Measurements from ENCODE around the gene OSBPL10.

The OSBPL10 gene

DNA sequence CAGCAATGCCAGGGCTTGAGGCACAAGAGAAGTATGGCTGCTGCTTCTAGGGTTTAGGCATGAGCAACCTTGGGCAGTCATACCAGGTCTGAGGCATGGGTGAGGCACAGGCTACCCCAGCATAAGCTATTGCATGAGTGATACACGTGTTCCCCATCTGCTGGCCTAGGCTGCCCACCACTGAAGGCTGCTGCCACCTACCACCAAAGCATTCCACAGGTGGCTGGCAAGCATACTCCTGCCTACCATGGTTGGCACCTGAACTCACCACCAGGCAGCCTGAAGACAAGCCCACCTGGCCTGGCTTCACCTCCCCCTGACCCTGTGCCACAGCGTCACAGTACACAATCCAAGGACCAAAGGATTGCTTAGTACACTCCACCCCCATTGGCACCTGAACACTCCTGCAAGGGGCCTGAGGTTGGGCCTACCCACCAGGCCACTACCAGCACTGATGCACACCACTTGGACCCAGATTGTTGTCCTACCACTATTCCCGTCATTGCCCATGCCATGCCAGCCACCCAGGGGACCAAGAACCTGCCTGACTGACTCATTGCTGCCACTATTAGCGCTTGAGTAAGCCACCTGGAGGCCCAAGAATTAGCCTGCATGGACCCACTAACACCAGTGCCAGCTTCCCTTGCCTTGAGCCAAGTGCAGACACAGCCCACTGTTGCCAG lies 332.6 kb downstream of the OSBPL10 start:
- DNase-seq = no peak

- DNase-seq = no peak
Observed at GRCh38 chr3:31645256-31645655, 335.8 kb downstream of the OSBPL10 start.

DNA sequence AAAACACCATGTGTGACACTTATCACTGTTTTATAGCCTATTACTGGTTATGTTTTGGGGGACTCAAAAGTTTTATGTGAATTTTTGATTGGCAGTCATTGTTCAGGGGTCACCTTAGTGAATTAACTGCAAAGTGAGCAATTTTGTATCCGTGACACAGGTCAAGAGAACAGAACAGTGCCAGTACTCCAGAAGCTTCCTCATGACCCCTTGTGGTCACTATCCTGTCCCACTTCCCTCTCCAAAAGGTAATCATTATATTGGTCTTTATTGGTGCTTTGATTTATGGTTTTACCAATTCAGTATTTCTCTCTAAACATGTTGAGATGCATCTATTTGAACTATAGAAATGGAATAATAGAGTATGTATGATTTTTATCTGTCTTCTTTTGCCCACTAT lies 341.2 kb downstream of the OSBPL10 start:
- no peak for DNase-seq

GRCh38 chr3:31636694-31637442 lies 344.2 kb downstream of the OSBPL10 start:
- DNase-seq = no peak

- DNase-seq = no peak
Observed at GRCh38 chr3:31636049-31636448, 345.0 kb downstream of the OSBPL10 start.

- DNase-seq = no peak
Observed at GRCh38 chr3:31635545-31635944, 345.5 kb downstream of the OSBPL10 start.

DNA sequence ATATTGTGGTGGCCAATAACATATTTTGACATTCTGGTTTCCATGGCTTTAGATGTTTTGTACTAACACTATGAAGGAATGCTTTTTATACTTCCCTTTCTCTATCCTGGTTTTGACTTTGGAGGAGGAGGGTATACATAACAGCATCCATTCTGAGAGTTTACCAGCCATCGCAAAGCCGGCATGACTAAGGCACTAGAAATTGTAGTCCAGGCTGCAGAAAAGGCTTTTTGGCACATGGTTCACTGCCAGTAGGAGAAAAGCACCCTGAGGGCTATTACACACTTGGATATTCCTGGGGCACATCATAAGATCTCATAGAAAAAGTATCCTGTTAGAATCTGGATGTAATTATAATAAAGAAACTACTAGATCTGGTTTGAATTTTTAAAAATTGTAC lies 346.6 kb downstream of the OSBPL10 start:
- no peak for DNase-seq

GRCh38 chr3:31629054-31629453 lies 352.0 kb downstream of the OSBPL10 start:
- no peak for DNase-seq

- no peak for DNase-seq
Observed at GRCh38 chr3:31625358-31625757, 355.7 kb downstream of the OSBPL10 start.

DNA sequence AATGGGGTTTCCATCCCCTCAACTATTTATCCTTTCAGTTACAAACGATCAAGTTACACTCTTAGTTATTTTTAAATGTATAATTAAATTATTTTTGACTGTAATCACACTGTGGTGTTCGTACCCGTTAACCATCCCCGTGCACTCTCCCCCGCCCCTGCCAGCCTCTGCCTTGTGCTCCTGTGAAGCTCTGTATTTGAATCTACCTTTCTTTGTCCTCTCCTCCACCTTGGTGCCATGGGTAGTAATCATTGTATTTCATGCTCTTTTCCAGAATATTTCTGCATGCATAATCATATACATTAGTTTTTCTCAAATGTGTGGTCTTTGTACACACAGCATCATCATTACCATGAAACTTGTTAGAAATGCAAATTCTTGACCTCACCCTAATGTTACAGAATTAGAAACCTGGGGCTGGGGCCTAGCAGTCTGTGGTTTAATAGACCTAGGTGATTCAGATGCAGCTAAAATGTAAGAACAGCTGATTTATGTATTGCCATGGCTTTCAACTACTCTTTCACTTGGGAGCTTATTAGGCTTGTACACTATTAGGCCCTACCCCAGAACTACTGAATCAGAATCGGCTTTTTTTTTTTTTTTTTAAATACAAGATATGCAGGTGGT lies 356.9 kb downstream of the OSBPL10 start:
- DNase-seq = no peak

DNA sequence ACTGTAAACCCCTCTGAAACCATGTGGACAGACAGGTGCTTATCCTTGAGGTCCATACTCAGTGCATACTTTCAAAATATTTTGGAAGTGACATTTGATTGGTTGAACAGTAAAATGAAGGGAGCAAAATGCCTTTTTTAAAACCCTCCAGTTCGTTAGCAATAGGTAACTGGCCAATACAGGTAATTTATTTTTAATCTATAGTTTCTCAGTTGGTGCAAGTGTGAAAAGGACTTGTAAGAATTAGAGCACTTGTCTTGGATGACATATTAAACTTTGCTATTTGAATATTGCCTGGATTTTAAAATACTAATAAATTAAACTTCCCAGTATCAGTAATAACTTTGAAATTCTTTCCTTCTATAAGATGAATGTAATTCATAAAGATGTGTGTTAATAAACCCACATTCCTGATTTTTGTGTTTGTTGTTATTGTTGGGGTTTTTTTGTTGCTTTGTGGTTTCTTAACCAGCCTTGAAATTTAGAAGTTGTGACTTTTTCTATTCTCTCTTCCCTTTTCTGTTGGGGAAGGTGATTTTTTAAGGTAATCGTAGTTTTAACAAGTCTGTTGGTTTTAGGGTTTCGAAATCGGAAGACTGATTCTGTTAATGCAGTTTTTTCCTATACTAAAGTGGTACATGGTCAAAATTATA lies 358.3 kb downstream of the OSBPL10 start:
- no peak for DNase-seq

- DNase-seq = no peak
Observed at GRCh38 chr3:31621314-31621713, 359.7 kb downstream of the OSBPL10 start.

DNA sequence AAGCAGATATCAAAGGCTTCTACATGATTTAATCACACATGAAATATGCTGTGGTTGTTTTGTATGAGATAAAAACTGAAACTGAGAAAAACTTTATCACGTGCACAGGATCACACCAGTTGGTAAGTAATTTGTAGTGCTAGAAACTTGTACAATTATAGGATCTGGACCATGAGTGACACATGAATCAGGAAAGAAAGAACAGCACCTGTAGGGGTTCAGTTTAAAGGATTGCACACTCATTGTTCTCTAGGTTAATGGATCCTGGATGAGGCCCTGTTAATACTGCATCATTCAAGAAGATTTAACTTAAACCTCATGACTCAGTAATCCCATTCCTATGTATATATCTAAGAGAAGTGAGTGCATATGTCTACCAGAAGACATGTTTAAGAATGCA lies 360.4 kb downstream of the OSBPL10 start:
- no peak for DNase-seq

DNA sequence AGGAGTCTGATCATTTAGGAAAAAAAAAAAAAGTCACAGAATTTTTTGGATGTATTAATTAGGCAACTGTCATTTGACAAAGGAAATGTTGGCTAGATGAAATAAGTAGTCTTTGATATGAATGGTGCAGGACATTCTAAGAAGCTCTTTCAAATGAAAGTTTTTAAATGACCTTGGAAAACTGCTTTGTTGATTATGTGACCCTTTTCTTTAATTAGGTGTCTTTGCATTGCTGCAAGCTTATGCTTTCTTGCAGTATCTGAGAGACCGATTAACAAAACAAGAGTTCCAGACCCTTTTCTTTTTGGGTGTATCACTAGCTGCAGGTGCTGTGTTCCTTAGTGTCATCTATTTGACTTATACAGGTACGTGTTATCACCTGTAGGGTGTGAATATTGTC lies 364.4 kb downstream of the OSBPL10 start:
- DNase-seq = no peak

GRCh38 chr3:31615071-31615875 lies 365.8 kb downstream of the OSBPL10 start:
- DNase-seq = no peak

GRCh38 chr3:31614162-31614921 lies 366.7 kb downstream of the OSBPL10 start:
- DNase-seq = no peak

GRCh38 chr3:31613654-31614053 lies 367.4 kb downstream of the OSBPL10 start:
- DNase-seq = no peak

DNA sequence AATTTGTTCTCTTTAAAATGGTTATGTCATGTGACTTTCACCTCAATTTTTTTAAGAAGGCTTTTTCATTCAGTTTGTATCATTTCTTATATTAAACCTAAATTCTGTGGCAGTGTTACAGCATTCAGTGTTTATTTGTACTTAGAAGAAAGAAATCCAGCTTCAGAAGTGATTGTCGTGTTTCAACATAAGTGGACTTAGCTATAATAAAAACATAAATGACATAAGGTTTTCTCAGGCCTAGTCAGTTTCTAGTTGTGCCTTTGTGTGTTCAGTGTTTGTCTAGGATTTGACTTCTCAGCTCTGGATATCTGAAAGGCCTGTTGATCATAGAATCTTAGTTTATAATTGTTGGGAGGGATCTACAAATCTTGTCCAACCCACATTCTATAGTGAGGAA lies 367.9 kb downstream of the OSBPL10 start:
- DNase-seq = no peak
